Panc1 (cell line): Measurements from ENCODE around the gene WDR46. TPM values are rescaled to one million over a fixed set of nuclear protein-coding genes. Genes with fewer than 3 reads are reported as not detected.

Experiments used
- ATAC-seq: fragments of 200-7000 bp; cut with Tn5 transposase; 2 replicates; pipeline ENCODE4 v1.9.1; 2020; ENCODE audit warnings: mild to moderate bottlenecking, moderate library complexity
- BruUV-seq: library from RNA; stranded (reverse); fragments of 400-500 nt; replicated peaks from 2 replicates; lab custom pipeline; 2021; lab: Mats Ljungman, UMichigan
- CTCF ChIA-PET: fragments of 300-600 bp; sonication (Branson Sonifier 250); formaldehyde crosslinking; loops from one replicate; lab custom pipeline; 2022; ENCODE audit warnings: antibody characterized with exemption; lab: Charles Lee
- POLR2A ChIA-PET: fragments of 300-600 bp; sonication (Branson Sonifier 250); formaldehyde crosslinking; loops from one replicate; lab custom pipeline; 2022; ENCODE audit warnings: antibody characterized with exemption; lab: Charles Lee
- DNase-seq: peaks from one replicate; pipeline ENCODE4 v3.0.0-alpha.2; 2010; ENCODE audit warnings: low read depth, low spot score
- H3K27ac ChIP-seq: 2 replicates; pipeline ENCODE4 v1.5.1; 2011; ENCODE audit warnings: mild to moderate bottlenecking, low read length, inconsistent platforms
- H3K27me3 ChIP-seq: fragments of 200-500 bp; sonication (Bioruptor generic); 2 replicates; pipeline ENCODE4 v1.6.0; 2014; ENCODE audit warnings: low read length, inconsistent platforms; ENCODE audit not compliant: control insufficient read depth, insufficient read depth
- H3K36me3 ChIP-seq: fragments of 200-500 bp; sonication (Bioruptor generic); 2 replicates; pipeline ENCODE4 v1.5.1; 2014; ENCODE audit warnings: inconsistent platforms, mild to moderate bottlenecking, low read length, moderate library complexity; ENCODE audit not compliant: control insufficient read depth, insufficient read depth
- H3K4me1 ChIP-seq: 2 replicates; pipeline ENCODE4 v1.5.1; 2011; ENCODE audit warnings: inconsistent platforms, mild to moderate bottlenecking, low read length, moderate library complexity; ENCODE audit not compliant: control insufficient read depth, insufficient read depth
- H3K4me3 ChIP-seq, 2 experiments: 2 replicates each; pipeline ENCODE4 v1.5.1; 2011 to 2012; ENCODE audit warnings: low read depth in 2 of 2, low read length in 2 of 2, mild to moderate bottlenecking in 2 of 2, inconsistent platforms in 1 of 2, moderate library complexity in 1 of 2
- H3K9me3 ChIP-seq: fragments of 200-500 bp; sonication (Bioruptor generic); 2 replicates; pipeline ENCODE4 v1.5.1; 2014; ENCODE audit warnings: low read depth, mild to moderate bottlenecking, inconsistent platforms, low read length, moderate library complexity; ENCODE audit not compliant: control insufficient read depth, insufficient read depth
- CTCF ChIP-seq: fragments of 450-650 bp; IDR thresholded peaks from 2 replicates; pipeline ENCODE4 v1.5.1; 2017; ENCODE audit warnings: mild to moderate bottlenecking
- POLR2AphosphoS5 ChIP-seq: IDR thresholded peaks from 2 replicates; pipeline ENCODE4 v1.6.1; 2012; ENCODE audit warnings: mild to moderate bottlenecking, low read depth, low read length, moderate library complexity
- SIN3A ChIP-seq: IDR thresholded peaks from 2 replicates; pipeline ENCODE4 v1.6.1; 2012; ENCODE audit warnings: low read depth, mild to moderate bottlenecking, low read length, moderate library complexity, borderline replicate concordance; ENCODE audit not compliant: insufficient read depth
- TCF7L2 ChIP-seq: IDR thresholded peaks from 2 replicates; pipeline ENCODE4 v1.6.1; 2011; ENCODE audit warnings: mild to moderate bottlenecking, low read depth, low read length, inconsistent platforms
- in situ Hi-C: cut with HindIII; loops from 2 replicates; pipeline ENCODE4 v1.10.0; 2016; ENCODE audit warnings: low sequenced_read_pairs, low pct_unique_long_range_greater_than_20kb
- intact Hi-C: fragments of 100-400 bp; cut with micrococcal nuclease; formaldehyde crosslinking; loops from one replicate; pipeline ENCODE4 v1.10.0; 2022; ENCODE audit not compliant: unreplicated experiment
- total RNA-seq: library from RNA; stranded (reverse); gene quantifications from one replicate; pipeline ENCODE4 v1.2.1, GENCODE V29; 2021; ENCODE audit not compliant: unreplicated experiment
- TF ChIP-seq, protein P1 (sequence below), 2 experiments: IDR thresholded peaks; 2 replicates each; pipeline ENCODE4 v1.6.1; 2011 to 2012; ENCODE audit warnings: low read depth in 2 of 2, control low read depth in 1 of 2, low read length in 1 of 2, mild to moderate bottlenecking in 1 of 2, moderate library complexity in 1 of 2; ENCODE audit not compliant: insufficient read depth in 1 of 2

The WDR46 gene
- total RNA-seq, 1 experiment from 2014 or later, result 80.6 TPM

DNA sequence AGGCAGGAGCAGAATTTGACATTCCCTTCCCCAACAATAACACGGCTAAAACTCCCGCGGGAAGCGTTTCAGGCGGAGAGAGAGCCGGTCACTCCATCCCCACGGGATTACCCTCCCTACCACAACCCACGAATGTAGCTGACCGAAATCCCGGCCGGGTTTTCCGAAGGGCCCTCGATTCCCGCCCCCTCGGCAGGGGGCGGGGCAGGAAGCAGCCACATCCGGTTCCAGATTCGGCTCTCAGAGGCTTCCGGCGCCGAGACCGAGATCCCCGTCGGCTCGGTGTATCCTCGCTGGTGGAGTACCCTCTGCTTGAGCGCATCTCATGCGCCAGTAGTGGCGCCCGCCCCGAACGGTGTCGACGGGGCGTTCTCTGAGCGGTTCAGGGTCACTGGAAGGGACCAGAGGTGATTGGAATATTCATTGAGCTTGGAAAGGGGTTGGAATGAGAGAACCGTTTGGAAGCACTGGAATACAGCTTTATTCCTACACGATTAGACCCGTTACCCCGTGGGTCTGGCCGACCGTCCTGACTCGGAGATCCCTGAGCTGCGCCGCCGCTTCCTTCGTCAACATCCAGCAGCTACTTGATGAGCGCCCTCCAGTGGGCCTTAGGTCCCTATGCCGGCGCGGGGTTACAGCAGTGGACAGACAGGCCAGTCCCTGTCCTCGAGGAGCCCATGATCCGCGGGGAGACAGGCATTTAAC is 10.4 kb upstream of the WDR46 start:
- in situ Hi-C loops (no loop called here), intact Hi-C loops (no loop called here)
- Histone ChIP-seq H3K27ac (peak overlapping the region; percentile 97), H3K4me3 (peak overlapping the region; percentile 72 to 80), H3K4me1 (peaks cover 13% of the 10 kb centered on the region), H3K9me3 (no peaks in the 10 kb centered on the region), H3K27me3 (no peaks in the 10 kb centered on the region), H3K36me3 (peaks cover 10% of the 10 kb centered on the region)
- DNase-seq (no peak), ATAC-seq (peak; percentile 81)
- TSS peak; percentile 96 for BruUV-seq
- peak; percentile 78 for TF ChIP-seq SIN3A
- peak; percentile 94 for TF ChIP-seq POLR2AphosphoS5
- no peak; the same call in 1 of the 2 replicates for TF ChIP-seq TCF7L2
- TF ChIP-seq, protein P1, sequence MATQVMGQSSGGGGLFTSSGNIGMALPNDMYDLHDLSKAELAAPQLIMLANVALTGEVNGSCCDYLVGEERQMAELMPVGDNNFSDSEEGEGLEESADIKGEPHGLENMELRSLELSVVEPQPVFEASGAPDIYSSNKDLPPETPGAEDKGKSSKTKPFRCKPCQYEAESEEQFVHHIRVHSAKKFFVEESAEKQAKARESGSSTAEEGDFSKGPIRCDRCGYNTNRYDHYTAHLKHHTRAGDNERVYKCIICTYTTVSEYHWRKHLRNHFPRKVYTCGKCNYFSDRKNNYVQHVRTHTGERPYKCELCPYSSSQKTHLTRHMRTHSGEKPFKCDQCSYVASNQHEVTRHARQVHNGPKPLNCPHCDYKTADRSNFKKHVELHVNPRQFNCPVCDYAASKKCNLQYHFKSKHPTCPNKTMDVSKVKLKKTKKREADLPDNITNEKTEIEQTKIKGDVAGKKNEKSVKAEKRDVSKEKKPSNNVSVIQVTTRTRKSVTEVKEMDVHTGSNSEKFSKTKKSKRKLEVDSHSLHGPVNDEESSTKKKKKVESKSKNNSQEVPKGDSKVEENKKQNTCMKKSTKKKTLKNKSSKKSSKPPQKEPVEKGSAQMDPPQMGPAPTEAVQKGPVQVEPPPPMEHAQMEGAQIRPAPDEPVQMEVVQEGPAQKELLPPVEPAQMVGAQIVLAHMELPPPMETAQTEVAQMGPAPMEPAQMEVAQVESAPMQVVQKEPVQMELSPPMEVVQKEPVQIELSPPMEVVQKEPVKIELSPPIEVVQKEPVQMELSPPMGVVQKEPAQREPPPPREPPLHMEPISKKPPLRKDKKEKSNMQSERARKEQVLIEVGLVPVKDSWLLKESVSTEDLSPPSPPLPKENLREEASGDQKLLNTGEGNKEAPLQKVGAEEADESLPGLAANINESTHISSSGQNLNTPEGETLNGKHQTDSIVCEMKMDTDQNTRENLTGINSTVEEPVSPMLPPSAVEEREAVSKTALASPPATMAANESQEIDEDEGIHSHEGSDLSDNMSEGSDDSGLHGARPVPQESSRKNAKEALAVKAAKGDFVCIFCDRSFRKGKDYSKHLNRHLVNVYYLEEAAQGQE (IDR thresholded peaks at IDR 0.05; ENCODE audit: insufficient read depth in 1 of 2, low read depth in 2 of 2, low read length in 1 of 2), result peak; percentile 43 to 69; a peak in 2 of 4 replicates
- TF ChIP-seq CTCF, result peak; percentile 91
- ChIA-PET CTCF (interaction anchor here (0.6 to 1.6 kb wide), 4 partner anchors 18 to 187 kb away, joined by 5 to 9 read pairs (median 7); partner anchors contain the start of genes B3GALT4 and ZBTB22), POLR2A (interaction anchor here (0.5 to 1.1 kb wide), 4 partner anchors 10 to 327 kb away, joined by 3 to 6 read pairs (median 4); partner anchors contain the start of genes PFDN6, WDR46 and ZBTB22)

GRCh38 chr6:33298773-33299236 is 9.8 kb upstream of the WDR46 start, which contains the start of gene RGL2:
Gene RGL2 (minus strand): TSS chr6:33298942. CDS start chr6:33298610, 332 bp downstream.
- Histone ChIP-seq H3K27ac (peak within 1 kb of the TSS; percentile 97), H3K4me3 (peak within 1 kb of the TSS; percentile 72 to 80), H3K4me1 (peaks cover 13% of the 10 kb centered on the region), H3K27me3 (no peaks in the 10 kb centered on the region), H3K36me3 (peaks cover 10% of the 10 kb centered on the region), H3K9me3 (no peaks in the 10 kb centered on the region)
- no TSS peak for BruUV-seq
- TF ChIP-seq CTCF (no peak), POLR2AphosphoS5 (no peak), TCF7L2 (no peak), SIN3A (no peak)
- TF ChIP-seq, protein P1 (IDR thresholded peaks at IDR 0.05; ENCODE audit: insufficient read depth in 1 of 2, low read depth in 2 of 2, low read length in 1 of 2), result no peak
- in situ Hi-C loops, result no loop called here
- intact Hi-C loops, result no loop called here
- ATAC-seq, result peak; percentile 32
- no peak for DNase-seq
- CTCF ChIA-PET, result interaction anchor here (0.6 to 1.6 kb wide), 3 partner anchors 19 to 84 kb away, joined by 5 to 9 read pairs (median 5); partner anchors contain the start of genes B3GALT4 and ZBTB22
- POLR2A ChIA-PET, result interaction anchor here (0.6 to 1.1 kb wide), 2 partner anchors 9 to 255 kb away, joined by 3 read pairs; partner anchors contain the start of genes PFDN6 and WDR46
